NCI-H1694 treated with DMSO at 0.1 percent for 48 hours (cell line): ENCODE measurements around the gene SNX8.
"Not testable (repeated sequence)": the region's sequence is repeated elsewhere in the genome, so short reads cannot be mapped to it uniquely, and the experiment has no call there.

Experiments used
- DNase-seq: peaks from one replicate; lab custom pipeline; 2025; lab: John Stamatoyannopoulos, UW

Gene SNX8

DNA sequence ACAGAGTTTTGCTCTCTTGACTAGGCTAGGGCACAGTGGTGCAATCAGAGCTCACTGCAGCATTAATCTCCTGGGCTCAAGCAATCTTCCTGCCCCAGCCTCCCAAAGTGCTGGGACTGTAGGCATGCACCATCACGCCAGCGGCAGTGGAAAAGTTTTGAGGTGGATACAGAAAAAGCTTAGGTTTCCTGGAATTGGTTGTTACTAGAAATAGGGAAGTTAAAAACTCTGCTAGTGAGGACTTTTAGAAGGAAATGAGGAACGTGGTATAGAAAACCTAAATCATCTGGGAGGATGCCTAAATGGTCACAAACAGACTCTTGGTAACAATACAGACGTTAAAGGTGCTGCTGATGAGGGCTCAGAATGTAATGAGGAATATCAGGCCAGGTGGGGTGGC, 10.9 kb upstream of the SNX8 start:
- no peak for DNase-seq

DNA sequence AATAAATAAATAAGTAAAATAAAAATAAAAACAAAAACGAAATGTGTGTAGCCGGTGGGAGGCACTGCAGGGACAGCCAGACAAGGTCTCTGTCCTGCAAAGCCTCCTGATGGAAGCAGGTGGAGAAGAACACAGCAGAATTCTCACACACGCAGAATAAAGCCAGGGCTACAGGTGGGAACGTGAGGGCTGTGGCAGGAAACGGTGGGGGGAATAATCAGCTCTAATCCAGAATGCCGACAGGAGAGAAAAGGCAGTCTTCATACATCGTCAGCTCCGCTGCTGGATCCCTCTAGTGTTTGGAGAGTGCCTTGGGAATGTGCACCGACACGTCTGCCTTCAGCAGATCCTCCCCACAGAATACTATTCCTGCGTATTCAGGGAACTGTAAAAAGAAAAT, 6.8 kb upstream of the SNX8 start:
- DNase-seq = no peak

DNA sequence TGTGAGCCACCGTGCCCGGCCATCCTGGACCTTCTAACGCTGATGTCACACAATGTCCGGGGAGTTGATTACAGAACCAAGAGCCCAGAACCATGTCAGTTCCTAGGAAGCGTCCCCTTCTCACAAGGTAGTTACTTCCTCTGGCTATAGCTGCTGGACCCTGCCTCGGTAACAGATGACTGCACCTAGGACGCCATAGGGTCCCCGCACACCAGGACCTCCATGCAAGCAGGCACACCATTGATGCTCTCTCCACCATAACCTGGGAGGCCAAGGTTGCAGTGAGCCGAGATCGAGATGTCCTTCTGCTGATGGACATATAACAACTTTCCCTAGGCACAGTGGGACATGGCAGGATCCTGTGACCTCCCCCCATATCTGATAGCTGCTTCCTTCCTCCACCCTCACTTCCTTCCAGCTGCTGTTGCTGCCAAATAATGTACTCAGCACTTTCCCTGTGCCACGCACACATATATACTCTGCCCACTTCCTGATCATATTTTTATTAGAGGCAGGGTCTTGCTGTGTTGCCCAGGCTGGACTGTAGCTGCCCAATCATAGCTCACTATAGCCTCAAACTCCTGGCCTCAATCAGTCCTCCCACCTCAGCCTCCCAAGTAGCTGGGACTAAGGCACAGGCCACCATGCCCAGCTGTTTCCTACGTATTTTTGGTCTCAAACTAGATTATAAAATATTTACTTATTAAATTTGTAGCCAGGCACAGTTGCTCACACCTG, 3.5 kb upstream of the SNX8 start:
- no peak for DNase-seq

DNA sequence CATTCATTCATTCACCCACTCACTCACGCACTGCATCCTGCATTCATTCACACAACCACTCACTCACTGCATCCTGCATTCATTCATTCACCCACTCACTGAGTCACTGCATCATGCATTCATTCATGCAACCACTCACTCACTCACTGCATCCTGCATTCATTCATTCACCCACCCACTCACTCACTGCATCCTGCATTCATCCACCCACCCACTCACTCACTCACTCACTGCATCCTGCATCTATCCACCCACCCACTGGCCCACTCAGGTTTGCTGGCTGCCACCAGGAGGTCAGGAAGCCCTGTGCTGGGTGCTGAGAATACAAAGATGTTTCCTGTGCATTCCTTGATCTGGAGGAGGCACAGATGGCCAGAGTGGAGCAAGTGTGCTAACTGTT, 2.3 kb upstream of the SNX8 start:
- no peak for DNase-seq

DNA sequence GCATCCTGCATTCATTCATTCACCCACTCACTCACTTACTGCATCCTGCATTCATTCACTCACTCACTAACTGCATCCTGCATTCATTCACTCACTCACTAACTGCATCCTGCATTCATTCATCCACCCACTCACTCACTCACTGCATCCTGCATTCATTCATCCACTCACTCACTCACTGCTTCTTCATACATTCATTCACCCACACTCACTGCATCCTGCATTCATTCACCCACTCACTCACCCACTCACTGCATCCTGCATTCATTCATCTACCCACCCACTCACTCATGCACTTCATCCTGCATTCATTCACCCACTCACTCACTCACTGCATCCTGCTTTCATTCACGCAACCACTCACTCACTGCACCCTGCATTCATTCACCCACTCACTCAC, 1.5 kb upstream of the SNX8 start:
- no peak for DNase-seq

DNA sequence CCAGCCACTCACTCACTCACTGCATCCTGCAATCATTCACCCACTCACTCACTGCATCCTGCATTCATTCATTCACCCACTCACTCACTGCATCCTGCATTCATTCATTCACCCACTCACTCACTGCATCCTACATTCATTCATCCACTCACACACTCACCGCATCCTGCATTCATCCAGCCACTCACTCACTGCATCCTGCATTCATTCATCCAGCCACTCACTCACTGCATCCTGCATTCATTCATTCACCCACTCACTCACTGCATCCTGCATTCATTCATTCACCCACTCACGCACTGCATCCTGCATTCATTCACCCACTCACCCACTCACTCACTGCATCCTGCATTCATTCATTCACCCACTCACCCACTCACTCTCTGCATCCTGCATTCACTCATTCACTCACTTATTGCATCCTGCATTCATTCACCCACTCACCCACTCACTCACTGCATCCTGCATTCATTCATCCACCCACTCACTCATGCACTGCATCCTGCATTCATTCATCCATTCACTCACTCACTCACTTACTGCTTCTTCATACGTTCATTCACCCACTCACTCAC, 802 bp upstream of the SNX8 start:
- not testable (repeated sequence) for DNase-seq

DNA sequence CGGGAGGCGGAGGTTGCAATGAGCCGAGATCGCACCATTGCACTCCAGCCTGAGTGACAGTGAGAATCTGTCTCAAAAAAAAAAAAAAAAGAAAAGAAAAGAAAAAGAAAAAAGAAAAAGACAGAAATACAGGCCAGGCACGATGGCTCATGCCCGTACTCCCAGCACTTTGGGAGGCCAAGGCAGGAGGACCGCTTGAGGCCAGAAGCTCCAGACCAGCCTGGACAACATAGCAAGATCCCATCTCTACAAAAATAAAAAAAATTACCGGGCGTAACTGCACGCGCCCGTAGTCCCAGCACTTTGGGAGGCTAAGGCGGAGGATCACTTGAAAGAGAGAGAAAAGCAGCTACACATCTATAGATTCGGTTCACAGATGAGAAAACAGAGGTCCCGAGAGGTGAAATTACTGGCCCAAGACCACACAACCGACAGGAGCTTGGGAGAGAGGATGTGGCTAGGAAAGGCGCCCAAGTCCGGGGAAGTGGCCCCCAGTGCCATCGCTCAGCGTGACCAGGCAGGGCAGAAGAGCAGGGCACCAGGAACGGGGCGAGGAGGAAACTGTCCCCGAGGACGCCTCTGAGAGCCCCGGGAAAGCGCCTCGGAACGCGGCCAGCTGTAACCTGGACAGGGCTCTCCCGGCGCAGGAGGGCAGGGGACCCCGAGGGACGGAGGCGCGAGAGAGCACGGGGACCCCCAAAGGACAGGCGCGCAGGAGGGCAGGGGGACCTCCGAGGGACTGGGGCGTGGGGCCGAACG, 612 bp downstream of the SNX8 start:
- DNase-seq = no peak

DNA sequence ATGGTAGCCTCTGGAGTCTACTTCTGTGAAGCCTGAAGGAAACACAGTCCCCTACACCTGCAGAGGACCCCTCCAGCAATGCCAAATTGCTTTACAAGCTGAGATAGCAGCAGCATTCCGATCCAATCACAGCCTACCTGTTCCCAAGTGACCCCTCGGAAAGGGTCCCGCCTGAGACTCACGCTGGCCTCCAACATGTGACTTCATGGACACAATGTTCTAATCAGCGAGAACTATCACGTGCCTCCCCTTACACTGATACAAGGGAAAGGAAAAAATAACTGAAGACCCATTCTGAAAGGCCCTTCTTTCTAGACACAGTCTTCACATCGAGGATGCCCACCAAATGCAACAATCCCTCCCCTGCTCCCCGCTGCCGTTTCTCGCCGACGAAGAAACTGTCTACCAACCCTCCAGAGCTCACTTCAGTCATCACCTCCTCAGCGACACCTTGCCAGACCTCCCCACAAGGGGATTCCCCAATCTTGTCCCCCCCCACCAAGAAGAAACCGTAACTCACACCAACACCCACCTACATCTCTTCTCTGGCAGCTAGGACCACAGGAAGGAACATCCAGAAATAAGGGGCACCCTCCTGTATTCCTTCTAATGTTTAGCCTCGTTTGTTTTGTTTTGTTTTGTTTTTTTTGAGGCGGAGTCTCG, 1.8 kb downstream of the SNX8 start:
- no peak for DNase-seq

DNA sequence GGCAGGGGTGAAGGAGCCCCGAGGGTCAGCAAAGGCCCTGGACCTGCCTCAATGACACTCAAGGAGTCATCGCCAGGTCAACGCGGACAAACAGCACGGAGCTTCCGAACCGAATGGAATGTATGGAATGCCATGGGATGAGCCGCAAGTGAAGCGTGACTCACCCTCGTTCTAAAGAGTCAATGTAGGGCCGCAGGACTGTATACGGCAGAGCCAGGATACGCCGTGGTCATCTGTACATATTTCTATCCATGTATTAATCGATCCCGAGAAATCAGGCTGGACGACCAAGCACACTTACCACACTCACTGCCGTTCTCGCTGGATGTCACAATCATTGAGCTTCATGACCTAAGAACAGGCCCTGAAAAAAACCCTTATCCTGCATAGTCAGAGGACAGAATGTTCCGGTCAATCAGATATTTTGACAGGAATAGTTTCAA, 4.3 kb downstream of the SNX8 start:
- DNase-seq = no peak

DNA sequence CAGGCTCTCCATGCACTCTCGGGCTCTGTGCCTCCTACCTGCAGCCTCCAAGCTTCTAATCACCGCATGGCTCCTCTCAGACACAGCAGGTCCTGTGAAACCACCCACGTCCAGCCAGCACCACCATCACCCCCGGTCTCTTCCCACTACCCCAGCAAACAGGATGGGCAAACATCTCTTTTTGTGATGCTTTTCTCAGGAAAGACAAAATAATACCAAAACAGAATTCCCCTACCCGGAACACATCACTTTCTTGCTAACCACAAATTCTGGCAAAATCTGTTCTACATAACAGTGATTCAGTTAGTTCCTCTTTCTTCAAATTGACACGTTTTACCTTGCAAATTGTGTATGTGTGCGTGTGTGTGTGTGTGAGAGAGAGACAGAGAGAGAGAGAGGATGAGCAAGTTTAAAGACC, 6.5 kb downstream of the SNX8 start:
- DNase-seq = no peak

DNA sequence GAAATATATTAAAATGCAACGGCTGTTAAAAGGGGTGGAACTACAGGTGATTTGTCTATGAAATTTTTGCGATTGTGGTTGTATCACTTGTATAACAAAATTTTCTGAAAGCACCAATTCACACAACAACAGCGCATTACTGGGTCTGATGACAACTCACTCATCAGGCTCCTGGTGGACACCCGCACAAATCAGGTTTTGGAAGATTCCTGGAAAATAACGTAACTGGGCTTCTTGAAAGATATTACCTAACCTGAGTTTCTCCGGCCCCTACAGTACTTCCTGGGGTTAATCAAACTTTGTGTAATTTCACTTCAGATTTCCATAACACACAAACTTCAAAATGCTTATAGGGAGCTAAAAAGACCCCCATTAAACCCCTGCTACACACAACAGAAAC, 7.6 kb downstream of the SNX8 start:
- DNase-seq = no peak

DNA sequence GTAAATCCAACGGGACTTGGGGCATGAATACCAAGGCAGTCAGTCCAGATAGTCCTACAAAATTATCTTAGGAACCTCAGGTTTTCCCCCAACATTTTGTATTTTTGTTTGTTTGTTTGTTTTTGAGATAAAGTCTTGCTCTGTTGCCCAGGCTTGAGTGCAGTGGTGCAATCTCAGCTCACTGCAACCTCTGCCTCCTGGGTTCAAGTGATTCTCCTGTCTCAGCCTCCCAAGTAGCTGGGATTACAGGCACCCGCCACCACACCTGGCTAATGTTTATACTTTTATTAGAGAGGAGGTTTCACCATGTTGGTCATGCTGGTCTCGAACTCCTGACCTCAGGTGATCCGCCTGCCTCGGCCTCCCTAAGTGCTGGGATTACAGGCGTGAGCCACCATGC, 9.0 kb downstream of the SNX8 start:
- DNase-seq = not testable (repeated sequence)

DNA sequence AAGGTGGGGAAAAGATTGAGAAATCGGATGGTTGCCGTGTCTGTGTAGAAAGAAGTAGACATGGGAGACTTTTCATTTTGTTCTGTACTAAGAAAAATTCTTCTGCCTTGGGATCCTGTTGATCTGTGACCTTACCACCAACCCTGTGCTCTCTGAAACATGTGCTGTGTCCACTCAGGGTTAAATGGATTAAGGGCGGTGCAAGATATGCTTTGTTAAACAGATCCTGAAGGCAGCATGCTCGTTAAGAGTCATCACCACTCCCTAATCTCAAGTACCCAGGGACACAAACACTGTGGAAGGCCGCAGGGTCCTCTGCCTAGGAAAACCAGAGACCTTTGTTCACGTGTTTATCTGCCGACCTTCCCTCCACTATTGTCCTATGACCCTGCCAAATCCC, 10.7 kb downstream of the SNX8 start:
- DNase-seq = not testable (repeated sequence)

DNA sequence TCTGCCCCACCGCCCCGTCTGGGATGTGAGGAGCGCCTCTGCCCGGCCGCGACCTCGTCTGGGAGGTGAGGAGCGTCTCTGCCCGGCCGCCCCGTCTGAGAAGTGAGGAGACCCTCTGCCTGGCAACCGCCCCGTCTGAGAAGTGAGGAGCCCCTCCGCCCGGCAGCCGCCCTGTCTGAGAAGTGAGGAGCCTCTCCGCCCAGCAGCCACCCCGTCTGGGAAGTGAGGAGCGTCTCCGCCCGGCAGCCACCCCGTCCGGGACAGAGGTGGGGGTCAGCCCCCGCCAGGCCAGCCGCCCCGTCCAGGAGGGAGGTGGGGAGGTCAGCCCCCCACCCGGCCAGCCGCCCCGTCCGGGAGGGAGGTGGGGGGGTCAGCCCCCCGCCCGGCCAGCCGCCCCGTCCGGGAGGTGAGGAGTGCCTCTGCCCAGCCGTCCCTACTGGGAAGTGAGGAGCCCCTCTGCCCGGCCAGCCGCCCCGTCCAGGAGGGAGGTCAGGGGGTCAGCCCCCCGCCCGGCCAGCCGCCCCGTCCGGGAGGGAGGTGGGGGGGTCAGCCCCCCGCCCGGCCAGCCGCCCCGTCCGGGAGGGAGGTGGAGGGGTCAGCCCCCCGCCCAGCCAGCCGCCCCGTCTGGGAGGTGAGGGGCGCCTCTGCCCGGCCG, 11.4 kb downstream of the SNX8 start:
- DNase-seq = not testable (repeated sequence)

DNA sequence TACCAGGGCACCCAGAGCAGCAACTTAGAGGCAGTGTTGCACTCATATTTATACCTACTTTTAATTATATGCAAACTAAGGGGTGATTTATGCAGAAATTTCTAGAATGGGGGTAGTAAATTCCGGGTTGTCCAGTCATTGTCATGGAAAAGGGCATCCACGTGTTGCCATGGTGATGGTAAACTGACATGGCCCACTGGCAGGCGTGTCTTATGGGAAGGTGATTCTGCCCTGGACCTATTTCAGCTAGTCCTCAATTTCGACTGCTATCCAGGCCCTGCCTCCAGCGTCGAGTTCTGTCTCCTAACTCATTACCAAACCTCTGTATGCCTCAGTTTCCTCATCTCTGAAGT, 12.8 kb downstream of the SNX8 start:
- DNase-seq = no peak

DNA sequence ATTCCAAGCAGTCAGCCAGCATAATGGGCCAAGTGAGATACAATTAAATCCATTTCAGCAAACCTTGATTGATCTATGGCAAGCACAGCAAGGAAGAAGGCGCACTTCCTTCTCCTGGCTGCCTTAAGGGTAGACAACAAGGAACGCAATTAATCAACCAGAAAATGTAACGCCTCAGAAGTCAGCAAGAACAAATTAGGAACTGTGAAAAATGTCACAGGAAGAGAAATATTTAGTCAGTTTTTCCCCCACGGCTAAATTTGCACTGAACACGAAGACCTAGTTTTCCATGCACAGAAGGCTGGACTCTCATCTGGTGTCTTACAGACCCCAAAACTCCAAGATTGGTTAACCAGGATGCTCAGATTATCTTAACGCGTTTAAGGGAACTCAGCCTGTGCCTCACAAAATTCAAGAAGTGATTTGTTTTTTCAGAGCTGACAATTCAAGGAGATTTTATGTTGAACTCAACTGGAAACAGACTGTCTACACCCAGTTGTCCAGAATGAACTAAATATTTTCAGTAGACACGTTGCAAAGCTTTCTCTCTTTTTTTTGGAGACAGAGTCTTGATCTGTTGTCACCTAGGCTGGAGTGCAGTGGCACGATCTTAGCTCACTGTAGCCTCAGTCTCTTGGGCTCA, 14.2 kb downstream of the SNX8 start:
- no peak for DNase-seq

DNA sequence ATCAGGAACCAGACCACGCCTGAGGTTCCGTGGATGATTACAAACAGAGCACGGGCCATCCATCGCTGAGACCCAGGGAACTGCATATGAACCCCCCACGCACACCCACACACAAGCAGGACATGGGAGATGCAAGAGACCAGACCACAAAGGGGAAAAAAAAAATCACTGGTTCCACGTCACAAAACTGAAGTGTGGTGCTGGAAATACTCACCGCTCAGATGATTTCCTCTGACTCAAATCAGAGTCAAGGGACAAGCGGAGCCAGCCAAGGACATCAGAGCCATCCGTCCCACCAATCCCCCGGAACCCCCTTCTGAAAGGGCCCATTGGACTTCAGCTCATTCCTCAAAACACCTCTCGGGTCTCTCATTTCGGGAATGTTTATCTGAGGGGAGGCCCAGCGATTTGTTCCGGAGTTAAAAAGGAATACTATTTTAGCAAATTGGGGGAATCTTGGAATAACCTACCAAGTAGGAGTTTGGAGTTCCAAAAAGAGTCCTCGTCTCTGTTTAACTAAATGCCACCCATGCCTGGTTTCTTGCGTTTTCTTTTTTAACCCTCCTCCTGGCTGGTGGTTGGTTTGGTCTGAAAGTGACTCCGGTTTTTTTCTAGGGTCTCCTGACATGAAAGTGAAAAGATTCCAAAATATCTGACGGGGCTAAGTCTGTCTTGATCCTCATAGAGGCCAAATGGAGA, 15.0 kb downstream of the SNX8 start:
- DNase-seq = no peak

DNA sequence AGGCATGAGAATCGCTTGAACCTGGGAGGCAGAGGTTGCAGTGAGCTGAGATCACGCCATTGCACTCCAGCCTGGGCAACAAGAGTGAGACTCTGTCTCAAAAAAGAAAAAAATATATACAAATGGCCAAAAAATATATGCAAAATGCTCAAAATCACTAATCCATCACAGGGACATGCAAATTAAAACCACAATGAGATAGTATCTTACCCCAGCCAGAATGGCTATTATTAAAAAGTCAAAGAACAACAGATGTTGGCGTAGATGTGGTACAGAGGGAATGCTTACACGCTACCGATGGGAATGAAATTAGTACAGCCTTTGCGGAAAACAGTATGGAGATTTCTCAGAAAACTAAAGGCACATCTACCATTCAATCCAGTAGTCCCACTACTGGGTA, 17.4 kb downstream of the SNX8 start:
- DNase-seq = no peak

DNA sequence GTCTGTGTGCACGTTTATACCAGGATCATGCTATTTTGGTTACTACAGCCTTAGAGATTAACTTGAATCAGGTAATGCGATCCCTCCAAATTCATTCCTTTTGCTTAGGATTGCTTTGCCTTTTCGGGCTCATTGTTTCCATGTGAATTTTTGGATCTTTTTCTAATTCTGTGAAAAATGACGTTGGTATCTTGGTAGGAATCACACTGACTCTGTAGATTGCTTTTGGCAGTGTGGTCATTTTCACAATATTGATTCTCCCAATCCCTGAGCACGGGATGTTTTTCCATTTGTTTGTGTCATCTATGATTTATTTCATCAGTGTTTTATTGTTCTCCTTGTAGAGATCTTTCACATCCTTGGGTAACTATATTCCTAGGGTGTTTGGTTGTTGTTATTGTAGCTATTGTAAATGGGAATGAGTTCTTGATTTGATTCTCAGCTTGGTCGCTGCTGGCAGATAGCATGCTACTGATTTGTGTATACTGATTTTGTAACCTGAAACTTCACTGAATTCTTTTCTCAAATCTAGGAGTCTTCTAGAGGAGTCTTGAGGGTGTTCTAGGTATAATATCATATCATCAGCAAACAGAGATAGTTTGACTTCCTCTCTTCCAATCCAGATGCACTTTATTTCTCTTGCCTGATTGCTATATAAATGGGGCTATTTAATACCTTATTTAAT, 18.2 kb downstream of the SNX8 start:
- no peak for DNase-seq

DNA sequence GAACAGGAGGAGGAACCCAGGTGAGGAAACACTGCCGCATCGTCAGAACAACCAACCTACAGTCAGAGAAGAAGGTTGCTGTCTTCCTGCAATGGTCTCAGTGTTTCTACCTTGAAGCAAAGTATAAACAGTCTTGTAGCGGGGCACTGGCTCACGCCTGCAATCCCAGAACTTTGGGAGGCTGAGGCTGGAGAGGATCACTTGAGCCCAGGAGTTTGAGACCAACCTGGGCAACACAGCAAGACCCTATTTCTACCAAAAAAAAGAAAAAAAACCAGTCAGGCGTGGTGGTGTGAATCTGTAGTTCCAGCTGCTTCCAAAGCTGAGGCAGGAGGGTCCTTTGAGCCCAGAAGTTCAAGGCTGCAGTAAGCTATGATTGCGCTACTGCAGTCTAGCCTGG, 23.4 kb downstream of the SNX8 start:
- DNase-seq = no peak

DNA sequence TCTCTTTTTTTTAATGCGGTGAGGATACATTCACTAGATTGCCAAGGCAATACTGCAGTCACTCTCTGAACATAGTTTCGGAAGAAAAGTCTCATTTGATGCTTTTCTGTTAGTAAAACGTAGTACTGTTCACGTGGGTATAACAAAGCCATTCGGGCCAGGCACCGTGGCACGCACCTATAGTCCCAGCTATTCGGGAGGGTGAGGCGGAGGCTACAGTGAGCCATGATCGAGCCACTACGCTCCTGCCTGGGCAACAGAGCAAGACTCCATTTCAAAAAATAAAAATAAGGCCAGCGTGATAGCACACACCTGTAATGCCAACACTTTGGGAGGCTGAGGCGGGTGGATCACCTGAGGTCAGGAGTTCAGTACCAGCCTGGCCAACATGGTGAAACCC, 24.6 kb downstream of the SNX8 start:
- no peak for DNase-seq
